Measurements from ENCODE around the gene SUPT6H.
"Not testable (repeated sequence)": the region's sequence is repeated elsewhere in the genome, so short reads cannot be mapped to it uniquely, and the experiment has no call there.

Gene SUPT6H

GRCh38 chr17:28720997-28721329 is 59.0 kb downstream of the SUPT6H start:
- not testable (repeated sequence) for DNase-seq

DNA sequence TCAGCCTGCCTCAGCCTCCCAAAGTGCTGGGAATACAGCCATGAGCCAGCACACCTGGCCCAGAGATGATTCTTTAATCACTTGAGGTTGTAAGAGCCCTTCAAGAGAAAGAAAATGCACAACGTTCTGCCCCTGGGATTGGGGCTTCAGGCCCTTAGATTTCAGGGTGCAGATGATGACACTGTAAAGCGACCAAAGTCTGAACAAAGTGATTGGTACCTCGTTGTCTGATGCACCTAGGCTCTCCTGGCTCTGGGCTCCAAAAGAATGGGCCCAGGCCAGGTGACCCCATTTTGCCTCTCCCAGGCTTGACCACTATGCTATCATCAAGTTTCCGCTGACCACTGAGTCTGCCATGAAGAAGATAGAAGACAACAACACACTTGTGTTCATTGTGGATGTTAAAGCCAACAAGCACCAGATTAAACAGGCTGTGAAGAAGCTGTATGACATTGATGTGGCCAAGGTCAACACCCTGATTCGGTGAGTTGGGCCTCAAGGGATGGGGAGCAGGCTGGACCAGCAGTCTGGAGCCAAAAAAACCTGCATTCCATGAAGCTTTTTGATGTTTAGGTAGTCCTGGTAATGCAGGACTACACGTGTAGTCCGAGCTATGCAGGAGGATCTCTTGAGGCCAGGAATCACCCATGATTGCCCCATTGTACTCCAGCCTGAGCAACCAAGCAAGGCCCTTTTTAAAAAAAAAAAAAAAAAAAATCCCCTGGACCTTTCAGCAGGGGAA is 60.6 kb downstream of the SUPT6H start:
- DNase-seq = no peak

GRCh38 chr17:28723159-28723835 is 61.3 kb downstream of the SUPT6H start:
- no peak for DNase-seq

DNA sequence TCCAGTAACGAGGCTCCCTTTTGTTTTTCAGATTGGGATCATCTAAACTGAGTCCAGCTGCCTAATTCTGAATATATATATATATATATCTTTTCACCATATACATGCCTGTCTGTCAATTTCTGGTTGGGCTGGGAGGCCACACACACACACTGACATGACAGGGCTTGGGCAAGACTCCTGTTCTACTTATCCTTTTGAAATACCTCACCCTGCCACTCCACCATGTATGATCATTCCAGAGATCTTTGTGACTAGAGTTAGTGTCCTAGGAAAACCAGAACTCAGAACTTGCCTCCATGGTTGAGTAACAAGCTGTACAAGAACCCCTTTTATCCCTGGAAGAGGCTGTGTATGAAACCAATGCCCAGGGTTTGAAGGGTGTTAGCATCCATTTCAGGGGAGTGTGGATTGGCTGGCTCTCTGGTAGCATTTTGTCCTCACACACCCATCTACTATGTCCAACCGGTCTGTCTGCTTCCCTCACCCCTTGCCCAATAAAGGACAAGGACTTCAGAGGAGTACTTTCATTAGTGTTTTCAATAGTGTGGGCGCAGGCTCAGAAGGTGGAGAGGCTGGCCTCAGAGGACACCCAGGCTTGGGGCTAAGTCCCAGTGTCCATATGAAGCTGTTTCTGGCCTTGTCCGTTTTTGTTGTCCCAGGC is 62.0 kb downstream of the SUPT6H start:
- DNase-seq = not testable (repeated sequence)

DNA sequence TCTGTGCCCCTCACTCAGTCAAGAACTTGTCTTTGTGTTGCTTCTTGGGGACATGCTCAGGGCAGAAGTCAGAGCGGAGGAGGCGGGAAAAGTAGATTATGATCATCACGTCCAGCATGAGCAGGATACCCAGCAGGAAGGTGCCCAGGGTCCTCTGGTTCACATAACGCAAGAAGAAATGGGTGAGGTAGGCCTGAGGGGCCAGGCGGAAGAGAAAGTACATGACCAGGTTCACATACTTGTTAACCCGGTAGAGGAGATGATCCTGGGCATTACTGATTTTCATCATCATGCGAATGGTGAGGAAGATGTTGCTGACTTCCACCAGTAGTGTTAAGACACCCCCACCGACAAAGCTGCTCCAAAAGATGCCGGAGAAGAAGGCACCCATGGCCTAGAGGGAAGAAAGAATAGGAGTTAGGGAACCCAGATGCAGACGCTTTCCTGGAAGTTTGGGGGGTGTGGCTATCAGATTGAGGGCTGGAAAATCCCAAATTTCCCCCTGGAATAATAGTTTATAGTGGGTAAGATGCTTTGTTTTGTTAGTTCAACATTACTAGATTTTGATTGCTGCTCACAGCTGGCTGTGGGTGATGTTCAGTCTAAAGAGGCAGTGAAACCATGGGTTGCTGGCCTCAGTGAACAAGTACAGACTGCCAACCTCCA is 62.6 kb downstream of the SUPT6H start:
- no peak for DNase-seq

DNA sequence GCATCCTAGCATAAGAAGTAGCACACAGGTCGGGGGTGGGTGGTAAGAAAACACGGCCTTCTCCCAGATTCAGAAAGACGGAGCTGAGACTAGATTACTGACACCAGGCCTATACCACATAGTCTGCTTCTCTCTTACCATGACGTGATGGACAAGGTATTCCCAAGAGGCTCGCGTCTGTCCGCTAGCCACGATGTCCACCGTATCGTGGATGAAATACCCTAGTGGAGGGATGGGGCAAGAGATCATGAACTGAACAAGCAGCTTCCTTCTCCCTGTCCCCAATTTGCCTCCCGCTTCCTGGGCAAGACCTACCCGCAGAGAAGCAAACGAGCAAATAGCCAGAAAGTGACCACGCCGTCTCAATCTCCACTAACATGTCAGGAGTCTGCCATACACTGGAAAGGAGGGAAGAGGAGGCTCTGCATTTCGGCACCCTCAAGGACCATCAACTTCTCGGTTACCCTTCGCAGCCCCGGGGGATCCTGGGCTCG is 63.2 kb downstream of the SUPT6H start:
- no peak for DNase-seq

GRCh38 chr17:28725660-28726225 is 63.7 kb downstream of the SUPT6H start:
- DNase-seq = no peak

GRCh38 chr17:28726226-28726626 is 64.2 kb downstream of the SUPT6H start, which contains the start of gene TLCD1:
Gene TLCD1 (minus strand): TSS chr17:28726233. CDS start chr17:28726097, 136 bp downstream.
- peak; percentile 93 for DNase-seq

GRCh38 chr17:28726627-28727491 is 64.9 kb downstream of the SUPT6H start:
- DNase-seq = peak; percentile 97

DNA sequence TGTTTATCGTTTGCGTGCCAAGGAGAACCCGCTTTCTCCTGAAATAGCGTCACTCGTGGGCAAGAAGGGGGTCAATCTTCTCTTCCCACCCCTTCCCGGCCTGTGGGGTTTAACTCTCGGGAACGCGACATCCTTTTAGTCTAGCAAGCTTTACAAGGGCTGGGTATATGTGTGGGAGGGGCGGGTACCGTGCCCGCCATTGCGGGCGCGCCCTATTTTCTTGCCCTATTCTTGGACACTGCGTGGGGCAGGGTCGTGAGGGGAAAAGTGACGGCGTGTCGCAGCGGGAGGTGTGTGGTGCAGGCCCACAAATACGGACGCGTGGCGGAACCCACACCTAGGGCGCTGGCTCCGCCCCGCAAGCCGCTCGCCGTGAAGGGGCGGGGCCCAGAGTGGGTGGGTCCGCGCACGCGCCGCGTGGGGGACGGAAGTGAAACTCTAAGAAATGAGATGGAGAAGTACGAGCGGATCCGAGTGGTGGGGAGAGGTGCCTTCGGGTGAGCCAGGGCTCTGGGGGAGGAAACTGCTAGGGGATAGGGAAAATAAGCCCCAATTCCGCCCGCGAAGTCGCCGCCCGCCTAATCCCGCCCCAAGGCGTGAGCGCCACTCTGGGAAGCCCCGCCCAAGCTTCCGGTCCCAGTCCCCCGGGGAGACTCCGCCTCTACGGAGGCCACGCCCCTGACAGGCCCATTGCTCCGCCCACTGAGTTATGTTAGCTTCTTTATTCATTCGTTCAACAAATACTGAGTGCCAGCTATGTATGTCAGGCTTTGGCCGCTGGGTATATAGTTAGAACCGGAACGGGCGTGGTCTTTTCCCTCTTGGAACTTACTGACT is 66.6 kb downstream of the SUPT6H start, which contains the start of gene NEK8:
Gene NEK8, plus strand, starts transcription at position 425 of the 837 bp plus-strand sequence. Its CDS starts 26 bp downstream, at position 451.
- DNase-seq = peak; percentile 96

GRCh38 chr17:28729950-28730330 is 67.9 kb downstream of the SUPT6H start:
- no peak for DNase-seq

GRCh38 chr17:28733346-28733745 is 71.3 kb downstream of the SUPT6H start:
- DNase-seq = no peak

DNA sequence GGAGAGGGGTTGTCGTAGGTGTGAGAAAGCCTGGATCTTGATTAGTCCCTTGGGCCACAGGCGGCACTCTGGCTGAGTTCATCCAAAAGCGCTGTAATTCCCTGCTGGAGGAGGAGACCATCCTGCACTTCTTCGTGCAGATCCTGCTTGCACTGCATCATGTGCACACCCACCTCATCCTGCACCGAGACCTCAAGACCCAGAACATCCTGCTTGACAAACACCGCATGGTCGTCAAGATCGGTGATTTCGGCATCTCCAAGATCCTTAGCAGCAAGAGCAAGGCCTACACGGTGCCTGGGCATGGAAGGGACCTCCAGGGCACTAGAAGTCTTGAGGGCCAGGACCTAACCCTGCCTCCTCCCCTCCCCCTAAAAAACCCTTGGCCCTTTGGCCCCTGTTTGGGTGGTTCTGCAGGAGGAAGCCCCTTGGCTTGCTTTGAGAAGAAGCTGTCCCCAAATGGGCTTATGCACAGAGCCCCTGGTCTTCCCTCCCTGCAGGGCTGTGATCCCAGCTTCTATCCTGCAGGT is 72.8 kb downstream of the SUPT6H start:
- DNase-seq = no peak

DNA sequence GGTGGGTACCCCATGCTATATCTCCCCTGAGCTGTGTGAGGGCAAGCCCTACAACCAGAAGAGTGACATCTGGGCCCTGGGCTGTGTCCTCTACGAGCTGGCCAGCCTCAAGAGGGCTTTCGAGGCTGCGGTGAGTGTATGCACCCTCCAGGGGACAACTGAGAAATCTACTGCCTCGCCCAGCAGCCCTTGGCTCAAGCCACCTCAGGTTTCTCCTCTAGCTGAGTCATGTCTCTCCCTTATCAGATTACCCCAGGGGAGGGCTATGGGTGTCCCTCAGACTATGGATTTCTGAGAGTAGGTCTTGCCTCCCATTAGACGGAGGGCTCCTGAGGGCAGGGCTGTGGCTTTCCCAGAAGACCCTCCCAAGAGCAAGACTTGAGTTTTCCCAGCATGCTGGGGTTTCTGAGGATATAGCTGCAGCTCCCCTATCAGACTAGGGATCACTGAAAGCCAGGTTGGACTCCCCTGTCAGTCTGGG is 73.3 kb downstream of the SUPT6H start:
- DNase-seq = no peak

- DNase-seq = not testable (repeated sequence)
These were observed 74.1 kb downstream of the SUPT6H start for GRCh38 chr17:28735913-28736769.

GRCh38 chr17:28737316-28737715 is 75.3 kb downstream of the SUPT6H start:
- no peak for DNase-seq

DNA sequence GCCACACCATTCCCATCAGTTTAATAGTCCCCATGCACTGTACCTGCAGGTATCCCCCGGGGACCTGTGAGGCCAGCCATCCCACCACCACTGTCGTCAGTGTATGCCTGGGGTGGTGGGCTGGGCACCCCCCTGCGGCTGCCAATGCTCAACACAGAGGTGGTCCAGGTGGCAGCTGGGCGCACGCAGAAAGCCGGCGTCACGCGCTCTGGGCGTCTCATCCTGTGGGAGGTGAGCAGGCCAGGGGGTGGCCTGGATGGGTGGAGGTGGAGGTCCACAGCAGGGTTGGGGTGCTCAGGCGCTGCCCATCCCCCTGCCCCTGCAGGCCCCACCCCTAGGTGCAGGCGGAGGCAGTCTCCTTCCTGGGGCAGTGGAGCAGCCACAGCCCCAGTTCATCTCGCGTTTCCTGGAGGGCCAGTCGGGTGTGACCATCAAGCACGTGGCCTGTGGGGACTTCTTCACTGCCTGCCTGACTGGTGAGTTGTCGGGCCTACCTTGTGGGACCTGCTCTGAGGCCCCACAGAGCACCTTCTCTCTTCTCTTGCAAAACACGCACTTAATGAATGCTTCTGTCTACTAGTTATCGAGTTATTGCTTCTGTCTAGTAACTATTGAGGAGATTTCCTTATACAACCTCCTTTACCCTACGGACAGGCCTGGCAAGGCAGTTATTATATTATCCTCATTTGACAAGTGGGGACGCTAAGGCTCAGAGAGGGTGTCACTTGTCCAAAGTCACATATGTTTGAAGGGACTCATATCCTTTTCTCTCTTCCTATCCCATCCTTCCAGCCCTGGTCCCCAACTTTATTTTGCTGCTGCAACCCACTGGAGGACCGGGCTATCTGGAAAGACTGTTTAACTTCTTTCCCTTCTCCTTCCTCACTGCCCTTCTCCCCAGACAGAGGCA is 76.0 kb downstream of the SUPT6H start:
- no peak for DNase-seq

Measured in 8988T (cell line).